Measurements from ENCODE around the gene MCF2L. TPM values are rescaled to one million over a fixed set of nuclear protein-coding genes. Genes with fewer than 3 reads are reported as not detected.

The MCF2L gene
- total and polyA plus RNA-seq, 2 experiments from 2014 or later, result 4.8 to 25.6 TPM

GRCh38 chr13:113042456-113042855 is 73.4 kb downstream of the MCF2L start:
- no peak for ATAC-seq
- Histone ChIP-seq H3F3A (replicated peaks; ENCODE audit: low read depth) (no peaks in the 10 kb centered on the region), H3K79me2 (replicated peaks; ENCODE audit: insufficient read depth) (no peaks in the 10 kb centered on the region), H4K20me1 (replicated peaks; ENCODE audit: insufficient read depth) (no peaks in the 10 kb centered on the region), H2AFZ (no peak overlapping the region), H3K4me2 (no peak overlapping the region), H3K27me3 (ENCODE audit: insufficient read depth) (no peaks in the 10 kb centered on the region), H3K9me2 (ENCODE audit: insufficient read depth) (no peaks in the 10 kb centered on the region), H3K27ac (ENCODE audit: low read depth) (no peak overlapping the region), H3K4me1 (ENCODE audit: insufficient read depth) (no peaks in the 10 kb centered on the region), H3K4me3 (no peak overlapping the region), H3K36me3 (ENCODE audit: insufficient read depth) (no peaks in the 10 kb centered on the region; the same call in 1 of the 2 replicates)
- TF ChIP-seq ZNF331 (CRISPR knock-in tag; IDR thresholded peaks at IDR 0.05; ENCODE audit: low read depth) (no peak), REST (IDR thresholded peaks at IDR 0.05; ENCODE audit: unreplicated experiment) (no peak), ETS1 (IDR thresholded peaks at IDR 0.05) (no peak), EZH2phosphoT487 (IDR thresholded peaks at IDR 0.05; ENCODE audit: unreplicated experiment) (no peak), CTCF (conservative IDR thresholded peaks at IDR 0.05; ENCODE audit: low read depth in 2 of 2) (no peak), CREB1 (CRISPR knock-in tag; IDR thresholded peaks at IDR 0.05; ENCODE audit: low read depth) (no peak), POLR2AphosphoS5 (IDR thresholded peaks at IDR 0.05; ENCODE audit: low read depth) (no peak), ZNF114 (CRISPR knock-in tag; IDR thresholded peaks at IDR 0.05) (no peak), ZNF462 (CRISPR knock-in tag; IDR thresholded peaks at IDR 0.05) (no peak), STAT1 (IDR thresholded peaks at IDR 0.05; ENCODE audit: unreplicated experiment) (no peak), EZH2 (IDR thresholded peaks at IDR 0.05; ENCODE audit: low read depth, unreplicated experiment) (no peak), NANOG (IDR thresholded peaks at IDR 0.05; ENCODE audit: borderline replicate concordance) (no peak)
- H3K4me1 Mint-ChIP-seq, result no peaks in the 10 kb centered on the region
- no peak for DNase-seq (ENCODE audit: low spot score)
- no peaks in the 10 kb centered on the region for H3K36me3 Mint-ChIP-seq (ENCODE audit: low read depth)
- no peak overlapping the region for H3K4me3 Mint-ChIP-seq
- no peak overlapping the region for H3K27ac Mint-ChIP-seq
- H3K27me3 Mint-ChIP-seq (ENCODE audit: insufficient read depth, low read depth, poor library complexity), result peaks cover 7% of the 10 kb centered on the region
- H3K9me3 Mint-ChIP-seq, result peaks cover 3% of the 10 kb centered on the region; the same call in 2 of the 3 replicates
